ENCODE data around the gene CDIPT.
"Not testable (repeated sequence)": the region's sequence is repeated elsewhere in the genome, so short reads cannot be mapped to it uniquely, and the experiment has no call there.

Gene CDIPT

DNA sequence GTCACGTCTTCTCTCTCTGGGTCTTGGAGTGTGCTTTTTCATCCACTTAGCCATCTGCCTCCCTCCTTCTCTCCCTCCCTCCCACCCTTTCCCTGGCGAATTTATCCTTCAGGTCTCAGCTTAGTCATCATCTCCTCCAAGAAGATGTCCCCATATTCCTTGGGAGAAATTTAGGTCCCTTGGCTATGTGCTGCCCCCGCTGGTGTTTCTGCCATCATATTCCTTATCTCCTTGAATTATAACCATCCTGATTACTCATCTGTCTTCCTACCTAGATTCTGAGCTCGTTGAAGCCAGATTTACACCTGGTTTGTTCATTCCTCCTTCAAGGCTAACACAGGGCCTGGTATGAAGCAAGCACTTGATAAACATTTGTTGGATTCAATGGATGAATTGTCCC is 31.3 kb upstream of the CDIPT start:
- TF ChIP-seq, protein P1, sequence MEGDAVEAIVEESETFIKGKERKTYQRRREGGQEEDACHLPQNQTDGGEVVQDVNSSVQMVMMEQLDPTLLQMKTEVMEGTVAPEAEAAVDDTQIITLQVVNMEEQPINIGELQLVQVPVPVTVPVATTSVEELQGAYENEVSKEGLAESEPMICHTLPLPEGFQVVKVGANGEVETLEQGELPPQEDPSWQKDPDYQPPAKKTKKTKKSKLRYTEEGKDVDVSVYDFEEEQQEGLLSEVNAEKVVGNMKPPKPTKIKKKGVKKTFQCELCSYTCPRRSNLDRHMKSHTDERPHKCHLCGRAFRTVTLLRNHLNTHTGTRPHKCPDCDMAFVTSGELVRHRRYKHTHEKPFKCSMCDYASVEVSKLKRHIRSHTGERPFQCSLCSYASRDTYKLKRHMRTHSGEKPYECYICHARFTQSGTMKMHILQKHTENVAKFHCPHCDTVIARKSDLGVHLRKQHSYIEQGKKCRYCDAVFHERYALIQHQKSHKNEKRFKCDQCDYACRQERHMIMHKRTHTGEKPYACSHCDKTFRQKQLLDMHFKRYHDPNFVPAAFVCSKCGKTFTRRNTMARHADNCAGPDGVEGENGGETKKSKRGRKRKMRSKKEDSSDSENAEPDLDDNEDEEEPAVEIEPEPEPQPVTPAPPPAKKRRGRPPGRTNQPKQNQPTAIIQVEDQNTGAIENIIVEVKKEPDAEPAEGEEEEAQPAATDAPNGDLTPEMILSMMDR (conservative IDR thresholded peaks at IDR 0.05; ENCODE audit: low read depth, low read length) = no peak
- no peak overlapping the region for H3K4me3 ChIP-seq (ENCODE audit: low read depth, low read length)
- no peak for DNase-seq (ENCODE audit: low read depth)

DNA sequence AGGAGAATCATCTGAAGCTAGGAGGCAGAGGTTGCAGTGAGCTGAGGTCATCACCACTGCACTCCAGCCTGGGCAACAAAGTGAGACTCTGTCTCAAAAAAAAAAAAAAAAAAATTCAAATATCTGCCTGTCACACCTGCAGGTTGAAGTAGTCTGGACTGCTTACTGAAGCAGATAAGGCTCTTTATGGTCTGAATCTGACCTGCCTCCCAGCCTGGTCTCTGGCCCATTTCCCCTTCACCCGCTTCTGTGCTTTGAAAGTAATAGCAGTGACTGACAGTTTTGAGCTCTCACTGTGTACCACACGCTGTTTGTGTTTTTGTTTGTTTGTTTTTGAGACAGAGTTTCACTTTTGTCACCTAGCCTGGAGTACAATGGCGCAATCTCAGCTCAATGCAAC is 30.5 kb upstream of the CDIPT start:
- TF ChIP-seq, protein P1 (conservative IDR thresholded peaks at IDR 0.05; ENCODE audit: low read depth, low read length) = no peak
- no peak for DNase-seq (ENCODE audit: low read depth)
- H3K4me3 ChIP-seq (ENCODE audit: low read depth, low read length) = no peak overlapping the region

DNA sequence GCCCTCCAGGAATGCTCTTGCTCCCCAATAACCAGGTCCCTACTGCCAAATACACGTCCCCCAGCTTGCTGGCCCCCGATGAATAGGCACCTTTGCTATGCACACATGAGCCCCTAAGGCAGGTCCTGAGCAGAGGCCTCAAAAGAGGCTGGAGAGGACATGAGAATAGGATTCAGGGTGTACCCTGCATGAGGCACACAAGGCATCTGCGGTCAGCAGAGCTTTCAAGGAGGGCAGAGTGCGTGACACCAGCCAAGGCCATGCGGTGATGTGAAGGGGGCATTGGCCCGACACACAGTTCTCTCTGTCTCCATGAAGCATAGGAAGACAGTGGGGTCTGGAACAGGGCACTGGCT is 29.4 kb upstream of the CDIPT start:
- H3K4me3 ChIP-seq (ENCODE audit: low read depth, low read length) = no peak overlapping the region
- DNase-seq (ENCODE audit: low read depth) = no peak
- TF ChIP-seq, protein P1 (conservative IDR thresholded peaks at IDR 0.05; ENCODE audit: low read depth, low read length) = no peak

DNA sequence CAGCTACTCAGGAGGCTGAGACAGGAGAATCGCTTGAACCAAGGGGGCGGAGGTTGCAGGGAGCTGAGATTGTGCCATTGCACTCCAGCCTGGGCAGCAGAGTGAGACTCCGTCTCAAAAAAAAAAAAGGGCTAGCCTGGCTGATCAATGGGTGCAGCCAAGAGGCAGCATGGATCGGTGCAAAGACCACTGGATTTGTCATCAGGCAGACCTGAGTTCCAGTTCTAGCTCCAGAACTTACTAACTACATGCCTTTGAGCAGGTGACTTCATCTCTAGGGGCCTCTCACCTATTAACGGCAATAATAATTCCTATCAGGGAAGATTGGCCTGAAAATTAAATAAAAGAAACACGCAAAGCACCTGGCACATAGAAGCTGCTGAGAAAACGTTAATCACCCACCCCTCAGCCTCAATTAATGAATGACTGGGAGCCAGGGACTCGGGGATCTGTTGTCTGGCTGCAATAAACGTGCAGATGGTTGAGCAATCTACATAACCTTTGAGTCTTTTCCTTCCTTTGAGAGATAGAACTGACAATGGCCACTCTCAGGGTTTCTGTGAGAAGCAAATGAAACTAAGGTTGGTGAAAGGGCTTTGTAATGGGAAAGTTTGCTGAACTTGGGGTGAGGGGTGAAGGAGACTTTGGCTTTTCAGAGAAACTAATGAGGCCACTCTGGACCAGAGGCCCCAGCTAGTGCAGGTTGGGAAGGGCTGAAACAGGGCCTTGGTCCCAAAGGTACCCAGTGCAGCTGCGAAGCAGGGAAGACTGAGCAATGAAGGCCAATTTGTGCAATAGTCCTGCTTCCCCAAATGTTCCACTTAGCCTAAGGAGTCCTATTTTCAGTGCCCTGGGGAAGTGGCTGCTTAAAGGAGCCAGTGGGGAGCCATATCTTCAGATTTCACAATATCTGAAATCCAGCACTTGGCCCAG is 28.8 kb upstream of the CDIPT start:
- no peak for DNase-seq (ENCODE audit: low read depth)
- TF ChIP-seq, protein P1 (conservative IDR thresholded peaks at IDR 0.05; ENCODE audit: low read depth, low read length) = no peak
- no peak overlapping the region for H3K4me3 ChIP-seq (ENCODE audit: low read depth, low read length)

DNA sequence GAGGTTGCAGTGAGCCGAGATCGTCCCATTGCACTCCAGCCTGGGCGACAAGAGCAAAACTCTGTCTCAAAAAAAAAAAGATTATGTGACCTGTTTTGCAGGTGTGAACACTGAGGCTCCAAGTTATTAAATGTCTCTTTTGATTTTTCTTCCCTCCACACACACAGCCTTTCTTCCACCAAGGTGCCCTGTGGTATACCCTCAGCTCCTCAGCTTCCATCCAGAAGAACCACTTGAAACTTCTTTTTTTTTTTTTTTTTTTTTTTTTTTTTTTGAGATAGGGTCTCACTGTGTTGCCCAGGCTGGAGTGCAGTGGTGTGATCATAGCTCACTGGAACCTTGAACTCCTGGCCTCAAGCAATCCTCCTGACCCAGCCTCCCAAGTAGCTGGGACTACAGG is 26.3 kb upstream of the CDIPT start:
- DNase-seq (ENCODE audit: low read depth); H3K4me3 ChIP-seq (ENCODE audit: low read depth, low read length): not testable (repeated sequence)

DNA sequence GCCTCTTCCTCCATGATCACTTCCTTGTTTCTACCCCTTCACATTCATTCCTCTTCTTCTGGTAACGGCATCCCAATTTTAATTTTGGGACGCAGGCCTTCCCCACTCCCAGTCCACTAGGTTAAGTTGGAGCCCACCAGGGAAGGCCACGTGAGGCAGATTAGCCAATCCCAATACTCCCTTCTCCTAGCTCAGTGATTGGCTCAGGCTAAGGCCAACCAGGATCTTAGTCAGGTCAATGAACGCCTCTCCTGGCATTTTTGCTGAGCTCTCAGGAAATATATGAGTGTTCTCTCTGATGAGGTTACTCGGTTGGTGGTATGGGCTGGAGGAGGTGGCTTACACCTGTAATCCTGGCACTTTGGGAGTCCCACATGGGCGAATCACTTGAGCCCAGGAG is 21.0 kb upstream of the CDIPT start:
- H3K4me3 ChIP-seq (ENCODE audit: low read depth, low read length) = no peak overlapping the region
- TF ChIP-seq, protein P1 (conservative IDR thresholded peaks at IDR 0.05; ENCODE audit: low read depth, low read length) = no peak
- DNase-seq (ENCODE audit: low read depth) = no peak

DNA sequence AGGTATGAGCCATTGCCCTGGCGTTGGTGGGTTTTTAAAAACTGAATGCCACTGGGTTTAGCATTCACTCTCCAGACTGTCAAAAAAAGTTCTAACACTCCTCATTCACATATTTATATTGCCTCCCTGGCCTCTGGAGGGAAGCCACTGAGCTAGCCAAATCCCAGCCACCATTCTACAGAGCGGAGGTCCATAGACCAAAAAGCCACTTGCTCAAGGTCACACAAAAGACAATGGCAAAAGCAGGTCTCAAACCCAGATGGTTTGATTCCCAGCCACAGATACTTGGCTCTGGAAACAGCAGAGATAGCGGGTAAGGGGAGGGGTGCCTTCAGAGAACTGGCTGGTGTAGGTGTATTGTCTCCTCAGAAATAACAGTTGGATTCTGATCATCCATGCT is 18.0 kb upstream of the CDIPT start:
- no peak overlapping the region for H3K4me3 ChIP-seq (ENCODE audit: low read depth, low read length)
- TF ChIP-seq, protein P1 (conservative IDR thresholded peaks at IDR 0.05; ENCODE audit: low read depth, low read length) = no peak
- DNase-seq (ENCODE audit: low read depth) = no peak

Measured in choroid plexus epithelial cell (primary cell).